Stimulated activated CD4-positive, alpha-beta T cell treated with anti-CD3 and anti-CD28 coated beads, Interleukin-12 subunit alpha, Interleukin-12 subunit beta, amount 100 ng/mL, for 24 hours (primary cell): ENCODE results near the gene PFN1.

ENCODE experiments used
- DNase-seq, 2 experiments: peaks; one replicate each; pipeline ENCODE4 v3.0.0-alpha.2; 2020; ENCODE audit warnings: low read depth in 2 of 2

Gene PFN1

DNA sequence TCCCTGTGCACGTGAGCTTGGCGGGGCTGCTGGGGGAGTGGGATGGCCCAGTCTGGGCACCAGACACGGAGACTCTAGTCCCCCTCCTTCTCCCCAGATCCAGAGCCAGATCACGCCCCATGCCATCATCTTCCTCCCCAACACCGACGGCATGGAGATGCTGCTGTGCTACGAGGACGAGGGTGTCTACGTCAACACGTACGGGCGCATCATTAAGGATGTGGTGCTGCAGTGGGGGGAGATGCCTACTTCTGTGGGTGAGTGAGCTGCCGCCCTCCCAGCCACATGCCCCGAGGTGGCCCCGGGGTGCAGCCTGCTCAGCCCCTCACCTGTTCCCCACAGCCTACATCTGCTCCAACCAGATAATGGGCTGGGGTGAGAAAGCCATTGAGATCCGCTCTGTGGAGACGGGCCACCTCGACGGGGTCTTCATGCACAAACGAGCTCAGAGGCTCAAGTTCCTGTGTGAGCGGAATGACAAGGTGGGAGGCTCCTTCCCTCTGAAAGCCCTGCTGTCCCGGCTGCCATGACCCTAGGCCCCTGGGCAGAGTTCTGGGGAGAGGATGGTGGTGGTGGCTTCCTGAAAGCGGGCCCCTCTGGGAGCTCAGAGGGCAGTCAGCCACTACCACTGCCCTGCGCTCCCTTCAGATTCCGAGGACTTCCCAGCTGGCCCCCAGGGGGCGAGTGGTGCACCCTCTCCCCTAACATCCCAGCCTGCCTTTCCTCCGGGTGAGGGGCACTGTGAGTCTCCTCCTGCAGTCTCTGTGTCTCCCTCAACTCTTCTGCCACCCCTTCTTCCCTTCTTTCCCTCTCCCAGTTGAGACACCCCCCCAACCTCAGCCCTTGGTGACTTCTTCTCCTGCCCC is 51.8 kb downstream of the PFN1 start:
- no peak for DNase-seq

DNA sequence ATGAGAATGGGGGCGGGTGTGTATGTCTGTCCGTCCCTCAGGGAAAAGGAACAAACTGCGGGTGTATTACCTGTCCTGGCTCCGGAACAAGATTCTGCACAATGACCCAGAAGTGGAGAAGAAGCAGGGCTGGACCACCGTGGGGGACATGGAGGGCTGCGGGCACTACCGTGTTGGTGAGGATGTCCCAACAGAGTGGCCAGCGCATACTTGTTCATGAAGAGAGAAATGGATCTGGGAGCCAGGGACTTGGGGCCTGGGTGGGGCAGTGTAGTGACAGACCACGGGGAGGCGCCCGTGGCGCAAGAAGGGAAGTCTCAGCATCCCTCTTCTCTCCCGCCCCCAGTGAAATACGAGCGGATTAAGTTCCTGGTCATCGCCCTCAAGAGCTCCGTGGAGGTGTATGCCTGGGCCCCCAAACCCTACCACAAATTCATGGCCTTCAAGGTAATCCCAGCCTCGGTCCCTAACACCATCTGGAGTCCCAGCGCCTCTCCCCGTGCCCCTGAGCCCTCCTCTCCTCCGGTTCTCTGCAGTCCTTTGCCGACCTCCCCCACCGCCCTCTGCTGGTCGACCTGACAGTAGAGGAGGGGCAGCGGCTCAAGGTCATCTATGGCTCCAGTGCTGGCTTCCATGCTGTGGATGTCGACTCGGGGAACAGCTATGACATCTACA is 52.5 kb downstream of the PFN1 start:
- DNase-seq, result no peak
